ENCODE results near the gene NAGA.

NAGA gene

DNA sequence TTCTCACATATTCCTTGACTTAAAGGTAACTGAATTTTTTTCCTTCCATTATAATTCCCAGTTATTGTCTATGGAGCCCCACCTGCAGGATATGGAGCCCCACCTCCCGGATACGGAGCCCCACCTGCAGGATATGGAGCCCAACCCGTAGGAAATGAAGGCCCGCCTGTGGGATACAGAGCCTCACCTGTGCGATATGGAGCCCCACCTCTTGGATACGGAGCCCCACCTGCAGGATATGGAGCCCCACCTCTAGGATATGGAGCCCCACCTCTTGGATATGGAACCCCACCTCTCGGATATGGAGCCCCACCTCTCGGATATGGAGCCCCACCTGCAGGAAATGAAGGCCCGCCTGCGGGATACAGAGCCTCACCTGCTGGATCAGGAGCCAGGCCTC, 43.9 kb downstream of the NAGA start:
- no peaks in the 10 kb centered on the region for H3K27me3 ChIP-seq (replicated peaks; ENCODE audit: control insufficient read depth, insufficient read depth, low read length)

DNA sequence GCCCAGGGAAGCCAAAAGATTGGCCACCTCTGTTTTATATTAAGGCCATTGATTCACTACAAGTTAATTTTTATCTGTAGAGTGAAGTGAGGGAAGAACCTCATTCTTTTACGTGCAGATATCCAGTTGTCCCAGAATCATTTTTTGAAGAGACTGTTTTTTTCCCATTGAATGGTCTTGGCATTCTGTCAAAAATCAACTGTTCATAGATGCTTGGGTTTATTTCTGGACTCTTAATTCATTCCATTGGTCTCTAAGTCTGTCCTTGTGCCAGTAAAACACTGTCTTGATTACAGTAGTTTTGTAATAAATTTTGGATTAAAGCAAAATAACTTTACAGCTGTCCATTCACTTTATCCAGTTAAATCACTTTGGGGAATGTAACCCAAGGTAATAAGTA, 45.2 kb downstream of the NAGA start:
- H3K4me3 ChIP-seq (ENCODE audit: low read length) = no peak overlapping the region
- DNase-seq (ENCODE audit: low read depth) = no peak
- H3K4me1 ChIP-seq (ENCODE audit: control insufficient read depth, insufficient read depth, low read length) = no peaks in the 10 kb centered on the region
- H3K27me3 ChIP-seq (replicated peaks; ENCODE audit: control insufficient read depth, insufficient read depth, low read length) = no peaks in the 10 kb centered on the region
- no peaks in the 10 kb centered on the region for H3K36me3 ChIP-seq (ENCODE audit: control insufficient read depth, insufficient read depth, low read length, severe bottlenecking)
- H3K9me3 ChIP-seq (ENCODE audit: control insufficient read depth, low read length) = peaks cover 6% of the 10 kb centered on the region
- no peak overlapping the region for H3K9ac ChIP-seq (ENCODE audit: low read length)

More for the DNA sequence above, 43.9 kb downstream of the NAGA start:
- no peaks in the 10 kb centered on the region for H3K9me3 ChIP-seq (ENCODE audit: control insufficient read depth, low read length)
- no peak overlapping the region for H3K9ac ChIP-seq (ENCODE audit: low read length)
- DNase-seq (ENCODE audit: low read depth) = no peak
- H3K36me3 ChIP-seq (ENCODE audit: control insufficient read depth, insufficient read depth, low read length, severe bottlenecking) = no peaks in the 10 kb centered on the region
- H3K4me3 ChIP-seq (ENCODE audit: low read length) = no peak overlapping the region
- H3K4me1 ChIP-seq (ENCODE audit: control insufficient read depth, insufficient read depth, low read length) = no peaks in the 10 kb centered on the region

DNA sequence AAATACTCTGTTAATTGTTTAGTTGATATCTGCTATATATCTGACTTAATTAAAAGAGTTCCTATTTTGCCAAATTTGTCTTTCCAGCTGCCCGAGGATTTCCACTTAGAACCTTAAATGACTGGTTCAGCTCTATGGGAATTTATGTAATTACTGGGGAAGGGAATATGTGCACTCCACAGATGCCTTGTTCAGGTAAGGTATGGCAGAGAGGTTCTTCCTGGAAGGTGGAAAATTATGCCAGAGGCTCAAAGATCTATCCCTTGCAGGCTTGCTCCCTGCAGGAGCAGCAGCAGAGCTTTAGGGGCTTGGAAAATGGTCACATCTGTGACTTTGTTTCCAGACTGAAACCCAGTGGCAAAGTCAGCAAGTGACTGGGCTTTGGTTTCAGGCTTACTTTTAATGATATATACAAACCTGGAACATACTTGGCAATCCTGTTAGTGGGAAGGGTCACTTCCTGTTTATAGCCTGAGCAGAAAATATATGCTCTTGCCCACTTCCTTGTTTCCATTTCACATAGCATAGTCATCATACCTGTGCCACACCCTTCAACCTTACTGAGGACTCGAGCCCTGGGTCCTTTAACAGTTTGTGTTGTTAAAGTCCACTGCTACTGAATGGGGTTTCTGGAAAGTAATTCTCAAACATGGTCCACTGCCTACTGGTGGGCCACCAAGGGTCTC, 48.3 kb downstream of the NAGA start:
- DNase-seq (ENCODE audit: low read depth) = no peak
- Histone ChIP-seq H3K27me3 (replicated peaks; ENCODE audit: control insufficient read depth, insufficient read depth, low read length) (peaks cover 17% of the 10 kb centered on the region), H3K9me3 (ENCODE audit: control insufficient read depth, low read length) (peaks cover 10% of the 10 kb centered on the region), H3K9ac (ENCODE audit: low read length) (no peak overlapping the region), H3K36me3 (ENCODE audit: control insufficient read depth, insufficient read depth, low read length, severe bottlenecking) (no peaks in the 10 kb centered on the region), H3K4me3 (ENCODE audit: low read length) (no peak overlapping the region), H3K4me1 (ENCODE audit: control insufficient read depth, insufficient read depth, low read length) (no peaks in the 10 kb centered on the region)

DNA sequence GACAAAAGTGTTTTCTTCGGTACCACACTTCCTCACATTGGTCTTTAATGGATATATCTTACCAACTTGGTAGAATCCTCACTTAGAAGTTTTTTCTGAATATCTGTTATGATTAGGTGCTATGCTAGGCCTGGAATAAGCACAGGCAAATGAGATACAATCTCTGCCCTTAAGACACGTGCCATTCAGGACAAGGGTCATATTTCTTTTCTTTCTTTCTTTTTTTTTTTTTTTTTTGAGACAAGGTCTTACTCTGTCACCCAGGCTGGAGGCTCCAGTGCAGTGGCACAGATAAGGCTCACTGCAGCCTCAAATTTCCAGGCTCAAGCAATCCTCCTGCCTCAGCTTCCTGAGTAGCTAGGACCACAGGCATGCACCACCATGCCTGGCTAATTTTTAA, 49.0 kb downstream of the NAGA start:
- Histone ChIP-seq H3K4me3 (ENCODE audit: low read length) (no peak overlapping the region), H3K27me3 (replicated peaks; ENCODE audit: control insufficient read depth, insufficient read depth, low read length) (peaks cover 24% of the 10 kb centered on the region), H3K4me1 (ENCODE audit: control insufficient read depth, insufficient read depth, low read length) (no peaks in the 10 kb centered on the region), H3K9me3 (ENCODE audit: control insufficient read depth, low read length) (peaks cover 10% of the 10 kb centered on the region), H3K9ac (ENCODE audit: low read length) (no peak overlapping the region), H3K36me3 (ENCODE audit: control insufficient read depth, insufficient read depth, low read length, severe bottlenecking) (no peaks in the 10 kb centered on the region)
- DNase-seq (ENCODE audit: low read depth) = no peak

DNA sequence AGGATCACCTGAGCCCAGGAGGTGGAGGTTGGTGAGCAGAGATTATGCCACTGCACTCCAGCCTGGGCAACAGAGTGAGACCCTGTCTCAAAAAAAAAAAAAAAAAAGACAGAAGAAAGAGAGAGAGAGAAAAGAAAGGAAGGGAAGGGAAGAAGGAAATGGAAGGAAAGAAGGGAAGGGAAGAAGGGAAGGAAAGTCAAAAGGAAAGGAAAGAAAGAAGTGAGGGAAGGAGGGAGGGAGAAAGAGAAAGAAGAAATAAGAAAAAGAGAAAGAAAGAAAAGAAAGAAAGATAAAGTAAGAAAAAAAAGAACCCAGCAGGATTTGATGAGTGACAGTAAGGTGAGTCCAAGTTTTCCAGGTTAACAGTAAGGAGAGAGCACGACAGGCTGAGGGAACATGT, 52.4 kb downstream of the NAGA start:
- Histone ChIP-seq H3K4me1 (ENCODE audit: control insufficient read depth, insufficient read depth, low read length) (no peaks in the 10 kb centered on the region), H3K4me3 (ENCODE audit: low read length) (no peak overlapping the region), H3K36me3 (ENCODE audit: control insufficient read depth, insufficient read depth, low read length, severe bottlenecking) (no peaks in the 10 kb centered on the region), H3K27me3 (replicated peaks; ENCODE audit: control insufficient read depth, insufficient read depth, low read length) (peaks cover 26% of the 10 kb centered on the region), H3K9me3 (ENCODE audit: control insufficient read depth, low read length) (peaks cover 16% of the 10 kb centered on the region), H3K9ac (ENCODE audit: low read length) (no peak overlapping the region)
- DNase-seq (ENCODE audit: low read depth) = no peak

DNA sequence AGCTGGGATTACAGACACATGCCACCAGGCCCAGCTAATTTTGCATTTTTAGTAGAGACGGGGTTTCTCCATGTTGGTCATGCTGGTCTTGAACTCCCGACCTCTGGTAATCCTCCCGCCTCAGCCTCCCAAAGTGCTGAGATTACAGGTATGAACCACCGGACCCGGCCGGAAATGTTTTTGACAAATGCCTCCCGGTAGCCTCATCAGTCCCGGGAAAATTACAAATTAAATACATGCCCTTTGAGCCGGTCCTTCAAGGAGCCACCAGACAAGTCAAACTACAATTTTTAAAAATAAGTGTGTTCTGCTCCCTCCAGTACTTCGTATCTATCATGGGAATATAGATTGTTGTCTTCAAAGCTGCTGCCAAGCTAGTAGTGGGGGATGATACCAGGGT, 54.5 kb downstream of the NAGA start:
- no peak overlapping the region for H3K4me3 ChIP-seq (ENCODE audit: low read length)
- no peak for DNase-seq (ENCODE audit: low read depth)

DNA sequence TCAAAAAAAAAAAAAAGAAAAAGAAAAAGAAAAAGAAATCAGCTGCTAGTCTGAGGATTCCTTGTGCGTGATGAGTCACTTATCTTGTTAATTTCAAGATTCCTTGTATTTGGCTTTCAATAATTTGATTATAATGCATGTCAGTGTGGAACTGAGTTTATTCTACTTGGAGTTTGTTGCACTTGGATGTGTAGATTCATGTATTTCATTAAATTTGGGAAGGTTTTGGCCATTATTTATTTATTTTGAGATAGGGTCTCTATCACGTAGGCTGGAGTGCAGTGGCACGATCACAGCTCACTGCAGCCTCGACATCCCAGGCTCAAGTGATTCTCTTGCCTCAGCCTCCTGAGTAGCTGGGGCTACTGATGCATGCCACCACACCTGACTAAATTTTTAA, 57.2 kb downstream of the NAGA start:
- no peak overlapping the region for H3K4me3 ChIP-seq (ENCODE audit: low read length)
- H3K4me1 ChIP-seq (ENCODE audit: control insufficient read depth, insufficient read depth, low read length) = no peaks in the 10 kb centered on the region
- DNase-seq (ENCODE audit: low read depth) = no peak
- H3K9ac ChIP-seq (ENCODE audit: low read length) = no peak overlapping the region
- H3K9me3 ChIP-seq (ENCODE audit: control insufficient read depth, low read length) = peaks cover 27% of the 10 kb centered on the region
- H3K27me3 ChIP-seq (replicated peaks; ENCODE audit: control insufficient read depth, insufficient read depth, low read length) = peaks cover 13% of the 10 kb centered on the region
- H3K36me3 ChIP-seq (ENCODE audit: control insufficient read depth, insufficient read depth, low read length, severe bottlenecking) = no peaks in the 10 kb centered on the region

More for the DNA sequence above, 54.5 kb downstream of the NAGA start:
- Histone ChIP-seq H3K36me3 (ENCODE audit: control insufficient read depth, insufficient read depth, low read length, severe bottlenecking) (no peaks in the 10 kb centered on the region), H3K27me3 (replicated peaks; ENCODE audit: control insufficient read depth, insufficient read depth, low read length) (peaks cover 26% of the 10 kb centered on the region), H3K4me1 (ENCODE audit: control insufficient read depth, insufficient read depth, low read length) (no peaks in the 10 kb centered on the region), H3K9ac (ENCODE audit: low read length) (no peak overlapping the region), H3K9me3 (ENCODE audit: control insufficient read depth, low read length) (peaks cover 15% of the 10 kb centered on the region)

DNA sequence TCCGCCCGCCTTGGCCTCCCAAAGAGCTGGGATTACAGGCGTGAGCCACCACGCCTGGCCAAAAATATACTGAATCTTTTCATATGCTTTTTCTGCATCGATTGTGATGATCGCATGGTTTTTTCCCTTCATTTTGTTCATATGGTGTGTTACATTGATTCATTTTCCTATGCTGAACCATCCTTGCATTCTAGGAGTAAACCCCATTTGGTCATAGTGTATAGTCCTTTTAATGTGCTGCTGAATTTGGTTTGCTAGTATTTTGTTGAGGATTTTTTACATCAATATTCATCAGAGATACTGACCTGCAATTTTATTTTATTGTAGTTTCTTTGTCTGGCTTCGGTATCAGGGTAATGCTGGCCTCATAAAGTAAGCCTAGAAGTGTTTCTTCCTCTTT, 59.8 kb downstream of the NAGA start:
- Histone ChIP-seq H3K9ac (ENCODE audit: low read length) (no peak overlapping the region), H3K27me3 (replicated peaks; ENCODE audit: control insufficient read depth, insufficient read depth, low read length) (no peaks in the 10 kb centered on the region), H3K9me3 (ENCODE audit: control insufficient read depth, low read length) (peaks cover 29% of the 10 kb centered on the region), H3K4me3 (ENCODE audit: low read length) (no peak overlapping the region), H3K36me3 (ENCODE audit: control insufficient read depth, insufficient read depth, low read length, severe bottlenecking) (no peaks in the 10 kb centered on the region), H3K4me1 (ENCODE audit: control insufficient read depth, insufficient read depth, low read length) (no peaks in the 10 kb centered on the region)
- DNase-seq (ENCODE audit: low read depth) = no peak

All from adipocyte (in vitro differentiated cells).